ENCODE measurements around the gene STARD5.

The STARD5 gene

DNA sequence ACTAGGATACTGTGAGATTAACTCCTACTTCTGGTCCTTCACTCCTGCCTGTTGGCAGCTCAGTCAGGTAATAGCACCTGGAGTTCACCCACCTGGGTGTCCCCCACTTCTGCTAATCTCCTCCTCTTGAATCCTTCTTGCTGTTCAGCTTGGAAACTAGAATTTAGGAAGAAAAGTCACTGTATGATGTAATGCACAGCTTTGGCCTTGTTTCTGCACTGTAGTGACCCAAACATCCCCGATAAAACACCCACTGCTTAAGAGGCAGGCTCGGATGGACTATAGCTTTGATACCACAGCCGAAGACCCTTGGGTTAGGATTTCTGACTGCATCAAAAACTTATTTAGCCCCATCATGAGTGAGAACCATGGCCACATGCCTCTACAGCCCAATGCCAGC lies 24.8 kb downstream of the STARD5 start:
- peaks cover 52% of the 10 kb centered on the region for H3K36me3 ChIP-seq (ENCODE audit: control insufficient read depth, insufficient read depth, low read length, severe bottlenecking)
- no peak for DNase-seq (ENCODE audit: low read depth)
- H3K27me3 ChIP-seq (replicated peaks; ENCODE audit: control insufficient read depth, insufficient read depth, low read length) = no peaks in the 10 kb centered on the region
- no peaks in the 10 kb centered on the region for H3K9me3 ChIP-seq (ENCODE audit: control insufficient read depth, low read length)
- H3K4me3 ChIP-seq (ENCODE audit: low read length) = no peak overlapping the region
- H3K4me1 ChIP-seq (ENCODE audit: control insufficient read depth, insufficient read depth, low read length) = peaks cover 13% of the 10 kb centered on the region
- H3K9ac ChIP-seq (ENCODE audit: low read length) = no peak overlapping the region

DNA sequence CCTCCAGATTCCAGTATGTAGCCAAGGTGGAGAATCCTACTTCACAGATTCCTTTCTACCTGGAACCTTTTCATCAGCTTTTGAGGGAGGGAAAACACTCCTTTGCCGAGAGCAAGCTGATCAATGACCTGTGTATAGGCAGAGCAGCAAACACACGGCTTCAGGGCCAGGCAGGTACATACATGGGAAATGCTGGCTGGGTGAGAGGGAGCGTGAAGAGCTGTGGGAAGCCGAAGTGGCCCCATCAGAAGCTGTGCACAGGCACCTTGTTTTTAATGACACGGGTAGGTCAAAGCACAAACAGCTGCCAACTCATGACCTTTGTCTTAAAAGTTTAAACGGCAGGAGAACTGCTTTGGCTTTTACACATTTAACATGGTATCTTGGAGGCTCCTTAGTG lies 25.3 kb downstream of the STARD5 start:
- no peak for DNase-seq (ENCODE audit: low read depth)
- Histone ChIP-seq H3K9me3 (ENCODE audit: control insufficient read depth, low read length) (no peaks in the 10 kb centered on the region), H3K4me3 (ENCODE audit: low read length) (no peak overlapping the region), H3K36me3 (ENCODE audit: control insufficient read depth, insufficient read depth, low read length, severe bottlenecking) (peaks cover 51% of the 10 kb centered on the region), H3K4me1 (ENCODE audit: control insufficient read depth, insufficient read depth, low read length) (peaks cover 11% of the 10 kb centered on the region), H3K27me3 (replicated peaks; ENCODE audit: control insufficient read depth, insufficient read depth, low read length) (no peaks in the 10 kb centered on the region), H3K9ac (ENCODE audit: low read length) (no peak overlapping the region)

DNA sequence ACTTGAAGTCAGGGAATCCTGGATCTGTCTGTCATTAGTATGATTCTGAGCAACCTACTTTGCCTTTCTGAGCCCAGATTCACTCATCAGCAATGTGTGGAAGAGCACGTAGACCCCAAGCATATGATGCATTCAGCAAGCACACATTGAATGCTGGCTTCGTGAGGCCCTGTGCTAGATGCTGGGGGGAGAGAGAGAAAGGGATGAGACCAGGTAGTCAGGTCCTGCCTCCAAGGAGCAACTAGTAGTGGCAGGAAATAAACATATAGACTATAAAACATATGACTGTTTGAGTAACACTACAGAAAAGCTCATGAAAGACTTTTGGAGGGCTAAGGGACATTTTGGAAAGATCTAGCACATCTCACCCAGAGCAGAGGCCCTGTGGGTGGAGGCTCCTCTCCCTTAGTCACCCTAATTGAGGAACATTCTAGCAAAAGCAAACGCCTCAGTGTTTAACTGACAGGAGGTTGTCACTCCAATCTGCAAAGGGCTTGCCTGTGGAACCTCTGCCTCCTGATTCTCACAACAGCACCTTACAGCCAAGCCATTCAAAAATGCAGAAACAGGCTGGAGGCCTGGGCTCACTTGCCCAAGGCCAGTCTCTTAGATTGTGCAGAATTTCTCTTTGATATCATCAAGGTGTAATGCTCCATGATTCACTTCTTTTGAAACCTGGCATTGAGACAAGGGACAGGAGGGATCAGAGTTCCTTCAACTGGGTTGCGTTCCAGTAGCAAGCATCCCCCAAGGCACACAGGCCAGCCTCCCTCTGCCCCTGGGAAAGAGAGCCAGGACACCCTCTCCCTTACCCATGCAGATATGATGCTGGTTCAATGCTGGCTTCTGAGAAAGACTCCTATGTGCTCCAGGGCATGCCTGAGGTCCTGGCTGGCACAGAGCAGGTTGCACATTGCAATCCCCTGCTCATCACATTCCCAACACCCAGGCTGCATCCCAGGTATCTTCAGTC lies 26.1 kb downstream of the STARD5 start:
- Histone ChIP-seq H3K4me1 (ENCODE audit: control insufficient read depth, insufficient read depth, low read length) (peaks cover 11% of the 10 kb centered on the region), H3K4me3 (ENCODE audit: low read length) (no peak overlapping the region), H3K9ac (ENCODE audit: low read length) (no peak overlapping the region), H3K9me3 (ENCODE audit: control insufficient read depth, low read length) (no peaks in the 10 kb centered on the region), H3K36me3 (ENCODE audit: control insufficient read depth, insufficient read depth, low read length, severe bottlenecking) (peaks cover 49% of the 10 kb centered on the region), H3K27me3 (replicated peaks; ENCODE audit: control insufficient read depth, insufficient read depth, low read length) (no peaks in the 10 kb centered on the region)
- no peak for DNase-seq (ENCODE audit: low read depth)

DNA sequence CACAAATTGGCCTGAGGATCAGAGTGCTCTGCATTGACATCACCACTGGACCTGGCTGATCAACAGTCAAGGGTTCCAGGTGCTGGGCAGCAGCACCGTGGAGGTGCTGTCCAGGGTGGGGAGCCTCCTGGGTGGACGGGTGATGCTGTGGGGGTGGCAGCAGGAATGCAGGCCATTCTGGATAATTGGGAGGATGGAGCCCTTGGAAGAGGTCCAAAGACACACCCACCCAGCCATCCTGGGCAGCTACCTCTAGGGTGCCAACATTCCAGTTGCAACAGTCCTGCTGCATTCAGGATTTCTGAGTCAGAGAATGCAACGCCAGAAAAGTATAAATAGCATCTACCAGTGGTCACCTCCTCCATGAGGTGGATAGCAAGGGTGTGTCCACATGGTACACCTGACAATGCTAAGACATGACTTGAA lies 26.8 kb downstream of the STARD5 start:
- Histone ChIP-seq H3K4me3 (ENCODE audit: low read length) (no peak overlapping the region), H3K9ac (ENCODE audit: low read length) (no peak overlapping the region), H3K9me3 (ENCODE audit: control insufficient read depth, low read length) (no peaks in the 10 kb centered on the region), H3K27me3 (replicated peaks; ENCODE audit: control insufficient read depth, insufficient read depth, low read length) (no peaks in the 10 kb centered on the region), H3K36me3 (ENCODE audit: control insufficient read depth, insufficient read depth, low read length, severe bottlenecking) (peaks cover 49% of the 10 kb centered on the region), H3K4me1 (ENCODE audit: control insufficient read depth, insufficient read depth, low read length) (peaks cover 11% of the 10 kb centered on the region)
- DNase-seq (ENCODE audit: low read depth) = peak; percentile 37

DNA sequence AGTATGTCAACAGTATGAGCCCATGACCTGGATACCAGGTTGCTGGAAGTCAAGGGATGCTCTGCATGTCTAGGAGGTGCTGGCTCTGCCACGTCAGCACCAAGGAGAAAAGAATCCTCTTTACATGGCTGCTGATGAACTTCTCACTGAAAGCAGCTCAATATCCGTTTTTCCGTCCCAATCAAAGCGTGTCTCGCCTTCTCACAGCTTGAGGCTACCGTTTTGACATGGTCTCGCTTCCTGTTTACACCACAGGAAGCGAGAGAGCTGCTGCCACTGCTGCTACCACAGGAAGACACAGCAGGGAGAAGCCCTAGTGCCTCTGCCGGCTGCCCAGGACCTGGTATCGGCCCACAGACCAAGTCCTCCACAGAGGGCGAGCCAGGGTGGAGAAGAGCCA lies 27.3 kb downstream of the STARD5 start:
- H3K36me3 ChIP-seq (ENCODE audit: control insufficient read depth, insufficient read depth, low read length, severe bottlenecking) = peaks cover 49% of the 10 kb centered on the region
- no peak overlapping the region for H3K4me3 ChIP-seq (ENCODE audit: low read length)
- H3K27me3 ChIP-seq (replicated peaks; ENCODE audit: control insufficient read depth, insufficient read depth, low read length) = no peaks in the 10 kb centered on the region
- no peak for DNase-seq (ENCODE audit: low read depth)
- no peak overlapping the region for H3K9ac ChIP-seq (ENCODE audit: low read length)
- H3K4me1 ChIP-seq (ENCODE audit: control insufficient read depth, insufficient read depth, low read length) = peaks cover 11% of the 10 kb centered on the region
- no peaks in the 10 kb centered on the region for H3K9me3 ChIP-seq (ENCODE audit: control insufficient read depth, low read length)

DNA sequence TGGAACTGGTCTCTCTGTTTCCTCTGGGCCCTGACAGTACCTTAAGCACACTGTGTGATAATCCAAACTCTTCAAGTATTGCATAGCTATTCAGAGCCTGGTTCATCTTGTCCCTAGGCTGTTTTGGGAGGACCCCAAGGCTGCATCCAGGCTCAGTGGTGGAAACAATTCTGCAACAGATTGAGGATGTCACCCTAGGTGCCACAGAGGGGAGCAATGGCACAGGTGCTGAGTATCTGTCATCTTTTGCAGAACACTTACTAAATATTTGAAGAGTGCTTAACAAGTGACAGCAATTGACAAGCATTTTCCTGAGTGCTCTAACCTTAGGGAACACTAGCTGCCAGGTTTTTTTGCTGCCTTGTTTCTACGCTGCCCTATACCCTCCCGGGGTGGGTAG lies 27.8 kb downstream of the STARD5 start:
- Histone ChIP-seq H3K27me3 (replicated peaks; ENCODE audit: control insufficient read depth, insufficient read depth, low read length) (no peaks in the 10 kb centered on the region), H3K36me3 (ENCODE audit: control insufficient read depth, insufficient read depth, low read length, severe bottlenecking) (peaks cover 45% of the 10 kb centered on the region), H3K9me3 (ENCODE audit: control insufficient read depth, low read length) (no peaks in the 10 kb centered on the region), H3K9ac (ENCODE audit: low read length) (no peak overlapping the region), H3K4me3 (ENCODE audit: low read length) (no peak overlapping the region), H3K4me1 (ENCODE audit: control insufficient read depth, insufficient read depth, low read length) (peaks cover 16% of the 10 kb centered on the region)
- no peak for DNase-seq (ENCODE audit: low read depth)

DNA sequence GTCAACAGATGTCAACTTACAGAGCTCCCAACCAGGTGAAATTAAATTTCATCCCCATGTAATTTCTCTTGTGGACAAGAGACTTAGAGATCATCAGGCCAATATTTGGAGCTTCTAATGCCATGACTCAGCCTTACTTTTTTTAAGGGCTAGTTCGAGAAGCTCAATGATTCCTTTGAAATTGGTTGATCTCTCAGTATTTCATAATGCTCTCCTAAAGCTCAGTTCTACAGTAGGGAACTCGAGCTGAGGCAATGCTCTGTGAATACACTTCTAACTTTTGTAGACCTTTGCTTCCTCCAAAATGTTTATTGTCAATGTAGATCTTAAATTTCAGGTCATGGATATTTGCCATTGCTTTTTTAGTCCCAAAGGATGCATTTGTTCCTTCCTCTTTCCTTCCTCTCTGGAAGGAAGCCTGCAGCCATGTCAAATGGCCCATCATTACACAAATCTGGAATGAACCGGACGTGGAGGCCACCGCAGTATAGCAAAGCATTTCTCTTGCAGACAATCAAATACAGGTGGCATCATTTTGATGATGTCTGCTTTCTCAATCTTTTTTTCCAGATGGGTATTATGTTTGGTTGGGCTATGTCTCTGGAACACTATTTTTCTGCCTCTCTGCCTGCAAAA lies 28.3 kb downstream of the STARD5 start:
- peak; percentile 35 for DNase-seq (ENCODE audit: low read depth)
- H3K4me3 ChIP-seq (ENCODE audit: low read length) = no peak overlapping the region
- H3K27me3 ChIP-seq (replicated peaks; ENCODE audit: control insufficient read depth, insufficient read depth, low read length) = no peaks in the 10 kb centered on the region
- H3K4me1 ChIP-seq (ENCODE audit: control insufficient read depth, insufficient read depth, low read length) = peaks cover 18% of the 10 kb centered on the region
- no peak overlapping the region for H3K9ac ChIP-seq (ENCODE audit: low read length)
- H3K36me3 ChIP-seq (ENCODE audit: control insufficient read depth, insufficient read depth, low read length, severe bottlenecking) = peaks cover 48% of the 10 kb centered on the region
- H3K9me3 ChIP-seq (ENCODE audit: control insufficient read depth, low read length) = no peaks in the 10 kb centered on the region

DNA sequence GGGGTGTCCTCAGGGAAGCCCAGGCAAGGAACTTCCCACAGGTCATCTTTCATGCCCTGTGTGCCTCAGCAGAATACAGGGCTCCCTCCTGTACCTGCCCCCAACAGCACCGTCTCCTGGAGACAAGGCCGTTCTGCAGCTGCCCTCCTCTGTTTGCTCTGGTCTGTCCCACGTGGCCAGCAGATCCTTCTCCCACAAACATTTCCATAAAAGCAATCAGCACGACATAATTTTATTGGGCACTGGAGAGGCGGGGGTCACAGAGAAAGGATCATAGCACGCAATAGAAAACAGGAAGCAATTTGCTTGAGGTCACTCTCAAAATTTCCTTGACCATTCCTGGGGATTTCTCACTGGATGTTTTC lies 29.4 kb downstream of the STARD5 start:
- Histone ChIP-seq H3K9me3 (ENCODE audit: control insufficient read depth, low read length) (no peaks in the 10 kb centered on the region), H3K36me3 (ENCODE audit: control insufficient read depth, insufficient read depth, low read length, severe bottlenecking) (peaks cover 50% of the 10 kb centered on the region), H3K9ac (ENCODE audit: low read length) (no peak overlapping the region), H3K4me3 (ENCODE audit: low read length) (no peak overlapping the region), H3K27me3 (replicated peaks; ENCODE audit: control insufficient read depth, insufficient read depth, low read length) (no peaks in the 10 kb centered on the region), H3K4me1 (ENCODE audit: control insufficient read depth, insufficient read depth, low read length) (peaks cover 18% of the 10 kb centered on the region)
- no peak for DNase-seq (ENCODE audit: low read depth)

DNA sequence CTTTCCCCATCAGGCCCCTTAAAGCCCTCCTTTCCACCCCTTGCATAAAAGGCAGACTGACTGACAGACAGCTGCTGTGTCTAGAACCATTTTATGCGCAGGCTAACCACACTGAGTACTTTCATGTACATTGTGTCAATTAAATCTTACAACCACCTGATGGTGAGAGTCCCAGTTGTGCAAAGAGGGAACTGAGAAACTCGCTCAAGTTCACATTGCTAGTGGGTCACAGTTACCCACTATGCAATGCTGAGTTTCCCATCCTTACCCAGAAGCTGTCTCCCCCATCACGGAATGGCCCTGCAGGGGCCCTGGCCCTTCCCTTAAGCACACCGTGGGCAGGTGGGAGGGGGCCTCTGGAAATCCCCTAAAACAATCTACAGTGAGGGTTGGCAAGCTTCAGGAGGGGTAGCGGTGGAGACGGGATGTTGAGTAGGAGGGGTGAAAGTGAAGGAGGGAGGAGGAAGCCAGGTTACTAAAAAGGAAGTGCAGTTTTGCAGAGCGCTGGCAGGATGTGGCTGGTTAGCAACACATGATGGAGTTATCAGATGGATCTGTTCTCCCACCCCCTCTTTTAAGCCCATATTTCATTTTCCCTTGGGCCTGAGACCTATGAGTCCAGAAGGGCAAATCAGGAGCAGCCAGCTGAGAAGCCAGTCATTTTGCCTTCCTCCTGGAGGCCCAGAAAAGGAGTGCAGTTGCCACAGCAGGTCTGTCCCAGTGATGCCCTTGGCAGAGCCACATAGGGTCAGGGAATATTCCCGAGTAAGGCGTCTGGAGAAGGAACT lies 30.0 kb downstream of the STARD5 start:
- Histone ChIP-seq H3K9ac (ENCODE audit: low read length) (no peak overlapping the region), H3K4me1 (ENCODE audit: control insufficient read depth, insufficient read depth, low read length) (peaks cover 18% of the 10 kb centered on the region), H3K36me3 (ENCODE audit: control insufficient read depth, insufficient read depth, low read length, severe bottlenecking) (peaks cover 45% of the 10 kb centered on the region), H3K27me3 (replicated peaks; ENCODE audit: control insufficient read depth, insufficient read depth, low read length) (no peaks in the 10 kb centered on the region), H3K9me3 (ENCODE audit: control insufficient read depth, low read length) (no peaks in the 10 kb centered on the region), H3K4me3 (ENCODE audit: low read length) (no peak overlapping the region)
- no peak for DNase-seq (ENCODE audit: low read depth)

DNA sequence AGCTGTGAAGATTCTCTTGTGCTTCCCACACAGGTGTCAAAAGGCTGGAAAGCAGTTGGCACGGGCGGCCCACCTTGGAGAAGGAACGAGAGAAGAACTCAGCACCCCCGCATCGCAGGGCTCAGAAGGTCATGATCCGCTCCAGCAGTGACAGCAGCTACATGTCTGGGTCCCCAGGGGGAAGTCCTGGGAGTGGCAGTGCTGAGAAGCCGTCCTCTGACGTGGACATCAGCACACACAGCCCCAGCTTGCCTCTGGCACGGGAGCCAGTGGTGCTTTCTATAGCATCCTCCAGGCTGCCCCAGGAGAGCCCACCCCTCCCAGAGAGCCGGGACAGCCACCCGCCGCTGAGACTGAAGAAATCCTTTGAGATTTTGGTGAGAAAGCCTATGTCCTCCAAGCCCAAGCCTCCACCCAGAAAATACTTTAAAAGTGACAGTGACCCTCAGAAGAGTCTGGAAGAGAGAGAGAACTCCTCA lies 31.4 kb downstream of the STARD5 start:
- Histone ChIP-seq H3K9ac (ENCODE audit: low read length) (no peak overlapping the region), H3K36me3 (ENCODE audit: control insufficient read depth, insufficient read depth, low read length, severe bottlenecking) (peaks cover 48% of the 10 kb centered on the region), H3K27me3 (replicated peaks; ENCODE audit: control insufficient read depth, insufficient read depth, low read length) (no peaks in the 10 kb centered on the region), H3K4me1 (ENCODE audit: control insufficient read depth, insufficient read depth, low read length) (peaks cover 17% of the 10 kb centered on the region), H3K9me3 (ENCODE audit: control insufficient read depth, low read length) (no peaks in the 10 kb centered on the region), H3K4me3 (ENCODE audit: low read length) (no peak overlapping the region)
- no peak for DNase-seq (ENCODE audit: low read depth)

Measured in adipocyte (in vitro differentiated cells).